ENCODE results near the gene SMARCA4.
"Not testable (repeated sequence)": the region's sequence is repeated elsewhere in the genome, so short reads cannot be mapped to it uniquely, and the experiment has no call there.

Gene SMARCA4

GRCh38 chr19:11090997-11091702, 130.3 kb downstream of the SMARCA4 start:
- intact Hi-C loops (cut with DNase I), result no loop called here
- DNase-seq, result peak in 1 of 10 donors; percentile 12

GRCh38 chr19:11091703-11092153, 130.9 kb downstream of the SMARCA4 start:
- DNase-seq, result peak in 4 of 10 donors; percentile 14 to 30 (median 15)
- intact Hi-C loops (cut with DNase I), result no loop called here

GRCh38 chr19:11092181-11092538, 131.3 kb downstream of the SMARCA4 start:
- intact Hi-C loops (cut with DNase I), result no loop called here
- no peak for DNase-seq

GRCh38 chr19:11093689-11094238, 132.9 kb downstream of the SMARCA4 start:
- intact Hi-C loops (cut with DNase I), result no loop called here
- no peak for DNase-seq

- intact Hi-C loops (cut with DNase I), result no loop called here
- DNase-seq, result no peak
Measured at GRCh38 chr19:11094520-11094894, 133.7 kb downstream of the SMARCA4 start.

- DNase-seq, result peak in 3 of 10 donors; percentile 7 to 77 (median 14)
- intact Hi-C loops (cut with DNase I), result no loop called here
Measured at GRCh38 chr19:11096210-11096841, 135.5 kb downstream of the SMARCA4 start.

- DNase-seq; intact Hi-C loops (cut with DNase I): not testable (repeated sequence)
Measured at GRCh38 chr19:11097367-11097766, 136.5 kb downstream of the SMARCA4 start.

GRCh38 chr19:11098327-11098726, 137.5 kb downstream of the SMARCA4 start:
- no peak for DNase-seq
- intact Hi-C loops (cut with DNase I), result no loop called here

GRCh38 chr19:11098861-11099260, 138.0 kb downstream of the SMARCA4 start:
- intact Hi-C loops (cut with DNase I), result no loop called here
- DNase-seq, result no peak

GRCh38 chr19:11100049-11100448, 139.2 kb downstream of the SMARCA4 start:
- DNase-seq, result no peak
- intact Hi-C loops (cut with DNase I), result no loop called here

- intact Hi-C loops (cut with DNase I), result no loop called here
- DNase-seq, result no peak
Measured at GRCh38 chr19:11101057-11101456, 140.2 kb downstream of the SMARCA4 start.

GRCh38 chr19:11102944-11103343, 142.1 kb downstream of the SMARCA4 start:
- peak in 1 of 10 donors; percentile 21 for DNase-seq
- intact Hi-C loops (cut with DNase I), result no loop called here

GRCh38 chr19:11103667-11104066, 142.8 kb downstream of the SMARCA4 start:
- intact Hi-C loops (cut with DNase I), result not testable (repeated sequence)

GRCh38 chr19:11105014-11105636, 144.3 kb downstream of the SMARCA4 start:
- intact Hi-C loops (cut with DNase I), result no loop called here

More at GRCh38 chr19:11103667-11104066, 142.8 kb downstream of the SMARCA4 start:
- not testable (repeated sequence) for DNase-seq

GRCh38 chr19:11106477-11106876, 145.6 kb downstream of the SMARCA4 start:
- intact Hi-C loops (cut with DNase I), result no loop called here
- no peak for DNase-seq

More at GRCh38 chr19:11105014-11105636, 144.3 kb downstream of the SMARCA4 start:
- no peak for DNase-seq

- intact Hi-C loops (cut with DNase I), result no loop called here
- DNase-seq, result no peak
Measured at GRCh38 chr19:11108746-11109145, 147.9 kb downstream of the SMARCA4 start.

GRCh38 chr19:11111117-11111770, 150.4 kb downstream of the SMARCA4 start:
- DNase-seq, result no peak
- intact Hi-C loops (cut with DNase I), result no loop called here

GRCh38 chr19:11111771-11112144, 150.9 kb downstream of the SMARCA4 start:
- no peak for DNase-seq
- intact Hi-C loops (cut with DNase I), result no loop called here
